K562 (cell line): ENCODE results near the gene GLOD4. TPM values are rescaled to one million over a fixed set of nuclear protein-coding genes. Genes with fewer than 3 reads are reported as not detected.

ENCODE experiments used
- HDAC2 ChIP-seq: fragments of 450-650 bp; IDR thresholded peaks from 2 replicates; pipeline ENCODE4 v1.6.1; 2016; ENCODE audit warnings: mild to moderate bottlenecking
- NEUROD1 ChIP-seq: fragments of 150-350 bp; IDR thresholded peaks from 2 replicates; pipeline ENCODE4 v1.6.1; 2014; ENCODE audit warnings: borderline replicate concordance, low read length, low read depth; ENCODE audit not compliant: partially characterized antibody
- POLR2B ChIP-seq: fragments of 450-650 bp; IDR thresholded peaks from 2 replicates; pipeline ENCODE4 v1.6.1; 2018; ENCODE audit warnings: low read depth; ENCODE audit not compliant: partially characterized antibody
- SREBF2 ChIP-seq: sonication (generic); formaldehyde crosslinking; IDR thresholded peaks from 2 replicates; pipeline ENCODE4 v1.4.0; 2020; ENCODE audit warnings: mild to moderate bottlenecking, missing genetic modification reagents
- ZFP36 ChIP-seq: fragments of 150-350 bp; IDR thresholded peaks from 2 replicates; pipeline ENCODE4 v1.6.1; 2018; ENCODE audit warnings: low read length, low read depth; ENCODE audit not compliant: partially characterized antibody
- ZNF347 ChIP-seq: fragments of 450-650 bp; formaldehyde crosslinking; IDR thresholded peaks from 2 replicates; pipeline ENCODE4 v1.4.0; 2020; ENCODE audit warnings: low read depth, mild to moderate bottlenecking, moderate library complexity
- polyA plus RNA-seq, 8 experiments: library from polyadenylated mRNA; depleted of rRNA in 4 of 8; stranded (reverse) in 5 of 8; unstranded in 3 of 8; fragments of >200 nt; fragmentation: Nextera tagmentation in 2 of 8; fragmentation: Illumina TruSeq in 1 of 8; extraction: Ambion mirVana in 2 of 8; extraction: Trizol in 1 of 8; gene quantifications; 2 replicates each; pipeline versions ENCODE4 v1.2.1 to v1.2.3, GENCODE V29; 2011 to 2014; ENCODE audit warnings: inconsistent platforms in 1 of 8, missing spikeins in 1 of 8
- total RNA-seq, 7 experiments: library from RNA; depleted of rRNA in 6 of 7; stranded (reverse); fragments of >200 nt in 6 of 7; fragmentation: Illumina TruSeq in 2 of 7; extraction: Trizol in 2 of 7; gene quantifications; 2 replicates each; pipeline versions ENCODE4 v1.2.1 to v1.2.3, GENCODE V29; 2011 to 2021; ENCODE audit warnings: low replicate concordance in 1 of 7
- TF ChIP-seq, protein P1 (sequence below): fragments of 250-450 bp; sonication (Bioruptor Pico); IDR thresholded peaks from 2 replicates; pipeline ENCODE4 v1.4.0; 2020; ENCODE audit warnings: mild to moderate bottlenecking, moderate library complexity, borderline replicate concordance
- TF ChIP-seq, protein P2 (sequence below), 2 experiments: IDR thresholded peaks; 2 replicates each; pipeline ENCODE4 v1.6.1; 2012; ENCODE audit warnings: improper control_type of control experiment in 2 of 2, low read depth in 2 of 2, low read length in 2 of 2, borderline replicate concordance in 1 of 2
- TF ChIP-seq, protein P3 (sequence below), 2 experiments: fragments of 450-650 bp; IDR thresholded peaks; 2 replicates each; pipeline ENCODE4 v1.6.1; 2016; ENCODE audit warnings: mild to moderate bottlenecking in 2 of 2, borderline replicate concordance in 1 of 2, low read depth in 1 of 2, moderate library complexity in 1 of 2

GLOD4 gene
- total and polyA plus RNA-seq, 9 of the 15 experiments (the other 6 are each of a cell fraction or from before 2014, with no cell fraction given): 52.0 to 109 (median 64.9) TPM

DNA sequence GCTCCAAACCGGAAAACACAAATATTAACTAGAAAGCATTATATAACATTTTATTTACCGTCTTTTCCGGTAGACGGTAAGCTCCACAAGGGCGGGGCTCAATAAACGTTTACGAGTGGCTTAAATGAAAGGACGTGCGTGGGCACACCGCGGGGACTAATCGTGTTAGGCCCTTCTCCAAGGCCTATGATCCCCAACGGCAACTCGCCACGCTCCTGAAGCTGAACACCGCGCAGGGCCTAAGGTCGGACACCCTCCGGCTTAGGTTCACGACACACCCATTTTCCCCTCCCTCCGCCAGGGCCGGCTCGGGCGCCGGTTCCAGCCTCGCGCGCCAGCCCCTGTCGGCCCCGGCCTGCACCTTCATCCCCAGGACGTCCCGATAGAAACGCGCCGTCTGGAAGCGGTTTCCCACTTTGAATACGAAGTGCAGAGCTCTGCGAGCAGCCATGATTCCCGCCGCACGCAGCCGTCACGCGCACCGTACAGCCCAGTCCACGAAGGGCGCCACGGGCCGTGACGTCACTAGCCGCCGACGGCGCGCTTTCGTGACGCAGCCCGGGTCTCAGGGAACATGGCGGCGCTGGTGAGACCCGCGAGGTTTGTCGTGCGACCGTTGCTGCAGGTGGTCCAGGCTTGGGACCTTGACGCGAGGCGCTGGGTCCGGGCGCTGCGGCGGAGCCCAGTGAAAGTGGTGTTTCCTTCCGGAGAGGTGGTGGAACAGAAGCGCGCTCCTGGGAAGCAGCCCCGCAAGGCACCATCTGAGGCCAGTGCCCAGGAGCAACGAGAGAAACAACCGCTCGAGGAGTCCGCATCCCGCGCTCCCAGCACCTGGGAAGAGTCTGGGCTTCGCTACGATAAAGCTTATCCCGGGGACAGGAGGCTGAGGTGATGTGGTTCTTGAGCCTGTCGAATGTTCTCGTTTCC lies at the start of gene GLOD4, which contains the start of gene MRM3 (continued):
- no peak for TF ChIP-seq ZNF347 (CRISPR knock-in tag)
- no peak for TF ChIP-seq SREBF2
- TF ChIP-seq, protein P1, sequence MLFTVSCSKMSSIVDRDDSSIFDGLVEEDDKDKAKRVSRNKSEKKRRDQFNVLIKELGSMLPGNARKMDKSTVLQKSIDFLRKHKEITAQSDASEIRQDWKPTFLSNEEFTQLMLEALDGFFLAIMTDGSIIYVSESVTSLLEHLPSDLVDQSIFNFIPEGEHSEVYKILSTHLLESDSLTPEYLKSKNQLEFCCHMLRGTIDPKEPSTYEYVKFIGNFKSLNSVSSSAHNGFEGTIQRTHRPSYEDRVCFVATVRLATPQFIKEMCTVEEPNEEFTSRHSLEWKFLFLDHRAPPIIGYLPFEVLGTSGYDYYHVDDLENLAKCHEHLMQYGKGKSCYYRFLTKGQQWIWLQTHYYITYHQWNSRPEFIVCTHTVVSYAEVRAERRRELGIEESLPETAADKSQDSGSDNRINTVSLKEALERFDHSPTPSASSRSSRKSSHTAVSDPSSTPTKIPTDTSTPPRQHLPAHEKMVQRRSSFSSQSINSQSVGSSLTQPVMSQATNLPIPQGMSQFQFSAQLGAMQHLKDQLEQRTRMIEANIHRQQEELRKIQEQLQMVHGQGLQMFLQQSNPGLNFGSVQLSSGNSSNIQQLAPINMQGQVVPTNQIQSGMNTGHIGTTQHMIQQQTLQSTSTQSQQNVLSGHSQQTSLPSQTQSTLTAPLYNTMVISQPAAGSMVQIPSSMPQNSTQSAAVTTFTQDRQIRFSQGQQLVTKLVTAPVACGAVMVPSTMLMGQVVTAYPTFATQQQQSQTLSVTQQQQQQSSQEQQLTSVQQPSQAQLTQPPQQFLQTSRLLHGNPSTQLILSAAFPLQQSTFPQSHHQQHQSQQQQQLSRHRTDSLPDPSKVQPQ (CRISPR knock-in tag): no peak
- no peak for TF ChIP-seq ZFP36
- no peak for TF ChIP-seq NEUROD1
- peak; percentile 62 for TF ChIP-seq HDAC2
- TF ChIP-seq POLR2B: peak; percentile 64
- TF ChIP-seq, protein P2, sequence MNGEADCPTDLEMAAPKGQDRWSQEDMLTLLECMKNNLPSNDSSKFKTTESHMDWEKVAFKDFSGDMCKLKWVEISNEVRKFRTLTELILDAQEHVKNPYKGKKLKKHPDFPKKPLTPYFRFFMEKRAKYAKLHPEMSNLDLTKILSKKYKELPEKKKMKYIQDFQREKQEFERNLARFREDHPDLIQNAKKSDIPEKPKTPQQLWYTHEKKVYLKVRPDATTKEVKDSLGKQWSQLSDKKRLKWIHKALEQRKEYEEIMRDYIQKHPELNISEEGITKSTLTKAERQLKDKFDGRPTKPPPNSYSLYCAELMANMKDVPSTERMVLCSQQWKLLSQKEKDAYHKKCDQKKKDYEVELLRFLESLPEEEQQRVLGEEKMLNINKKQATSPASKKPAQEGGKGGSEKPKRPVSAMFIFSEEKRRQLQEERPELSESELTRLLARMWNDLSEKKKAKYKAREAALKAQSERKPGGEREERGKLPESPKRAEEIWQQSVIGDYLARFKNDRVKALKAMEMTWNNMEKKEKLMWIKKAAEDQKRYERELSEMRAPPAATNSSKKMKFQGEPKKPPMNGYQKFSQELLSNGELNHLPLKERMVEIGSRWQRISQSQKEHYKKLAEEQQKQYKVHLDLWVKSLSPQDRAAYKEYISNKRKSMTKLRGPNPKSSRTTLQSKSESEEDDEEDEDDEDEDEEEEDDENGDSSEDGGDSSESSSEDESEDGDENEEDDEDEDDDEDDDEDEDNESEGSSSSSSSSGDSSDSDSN (IDR thresholded peaks at IDR 0.05; ENCODE audit: borderline replicate concordance in 1 of 2, low read depth in 2 of 2, low read length in 2 of 2): no peak
- TF ChIP-seq, protein P3, sequence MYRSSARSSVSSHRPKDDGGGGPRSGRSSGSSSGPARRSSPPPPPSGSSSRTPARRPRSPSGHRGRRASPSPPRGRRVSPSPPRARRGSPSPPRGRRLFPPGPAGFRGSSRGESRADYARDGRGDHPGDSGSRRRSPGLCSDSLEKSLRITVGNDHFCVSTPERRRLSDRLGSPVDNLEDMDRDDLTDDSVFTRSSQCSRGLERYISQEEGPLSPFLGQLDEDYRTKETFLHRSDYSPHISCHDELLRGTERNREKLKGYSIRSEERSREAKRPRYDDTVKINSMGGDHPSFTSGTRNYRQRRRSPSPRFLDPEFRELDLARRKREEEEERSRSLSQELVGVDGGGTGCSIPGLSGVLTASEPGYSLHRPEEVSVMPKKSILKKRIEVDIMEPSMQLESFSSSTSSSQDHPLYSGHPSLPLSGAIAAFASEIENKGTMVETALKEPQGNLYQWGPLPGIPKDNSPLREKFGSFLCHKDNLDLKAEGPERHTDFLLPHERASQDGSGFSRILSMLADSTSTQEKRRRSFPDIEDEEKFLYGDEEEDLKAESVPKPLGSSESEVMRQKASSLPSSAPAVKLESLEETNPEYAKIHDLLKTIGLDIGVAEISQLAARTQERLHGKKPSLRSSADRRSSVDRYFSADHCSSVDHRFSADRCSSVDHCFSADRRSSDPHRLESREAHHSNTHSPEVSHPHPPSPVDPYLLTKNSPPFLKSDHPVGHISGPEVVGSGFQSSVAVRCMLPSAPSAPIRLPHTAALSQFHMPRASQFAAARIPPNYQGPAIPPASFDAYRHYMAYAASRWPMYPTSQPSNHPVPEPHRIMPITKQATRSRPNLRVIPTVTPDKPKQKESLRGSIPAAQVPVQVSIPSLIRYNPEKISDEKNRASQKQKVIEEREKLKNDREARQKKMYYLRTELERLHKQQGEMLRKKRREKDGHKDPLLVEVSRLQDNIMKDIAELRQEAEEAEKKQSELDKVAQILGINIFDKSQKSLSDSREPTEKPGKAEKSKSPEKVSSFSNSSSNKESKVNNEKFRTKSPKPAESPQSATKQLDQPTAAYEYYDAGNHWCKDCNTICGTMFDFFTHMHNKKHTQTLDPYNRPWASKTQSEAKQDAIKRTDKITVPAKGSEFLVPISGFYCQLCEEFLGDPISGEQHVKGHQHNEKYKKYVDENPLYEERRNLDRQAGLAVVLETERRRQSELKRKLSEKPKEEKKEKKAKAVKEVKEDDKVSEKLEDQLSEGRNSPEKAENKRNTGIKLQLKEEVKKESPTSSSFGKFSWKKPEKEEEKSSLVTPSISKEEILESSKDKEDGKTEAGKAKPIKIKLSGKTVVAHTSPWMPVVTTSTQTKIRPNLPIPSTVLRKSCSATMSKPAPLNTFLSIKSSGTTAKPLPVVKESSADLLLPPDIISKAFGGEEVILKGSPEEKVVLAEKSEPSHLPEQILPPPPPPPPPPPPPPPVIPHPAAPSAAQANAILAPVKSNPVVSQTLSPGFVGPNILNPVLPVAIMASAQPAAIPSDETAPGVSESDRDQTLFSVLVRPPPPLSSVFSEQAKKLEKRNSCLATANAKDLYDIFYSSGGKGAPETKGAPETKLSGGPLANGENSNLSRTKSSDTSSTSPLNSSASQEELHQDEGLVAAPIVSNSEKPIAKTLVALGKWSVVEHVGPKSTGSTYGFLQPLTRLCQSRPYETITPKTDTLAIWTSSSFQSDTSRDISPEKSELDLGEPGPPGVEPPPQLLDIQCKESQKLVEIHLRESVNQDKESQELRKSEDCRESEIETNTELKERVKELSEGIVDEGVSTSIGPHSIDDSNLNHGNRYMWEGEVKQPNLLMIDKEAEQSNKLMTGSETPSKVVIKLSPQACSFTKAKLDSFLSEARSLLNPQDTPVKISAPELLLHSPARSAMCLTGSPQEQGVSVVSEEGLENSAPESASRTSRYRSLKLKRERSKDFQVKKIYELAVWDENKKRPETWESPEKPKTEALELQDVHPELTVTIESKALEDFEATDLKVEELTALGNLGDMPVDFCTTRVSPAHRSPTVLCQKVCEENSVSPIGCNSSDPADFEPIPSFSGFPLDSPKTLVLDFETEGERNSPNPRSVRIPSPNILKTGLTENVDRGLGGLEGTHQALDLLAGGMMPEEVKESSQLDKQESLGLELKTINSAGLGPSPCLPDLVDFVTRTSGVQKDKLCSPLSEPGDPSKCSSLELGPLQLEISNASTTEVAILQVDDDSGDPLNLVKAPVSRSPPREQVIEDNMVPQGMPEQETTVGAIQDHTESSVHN (IDR thresholded peaks at IDR 0.05; ENCODE audit: borderline replicate concordance in 1 of 2, low read depth in 1 of 2): no peak
